Fibroblast of mammary gland (primary cell): ENCODE data around the gene SCYGR3.
"Not testable (repeated sequence)": the region's sequence is repeated elsewhere in the genome, so short reads cannot be mapped to it uniquely, and the experiment has no call there.

Experiments used
- DNase-seq: peaks from one replicate; pipeline ENCODE4 v3.0.0-alpha.2; 2010; ENCODE audit warnings: low read depth
- H3K4me3 ChIP-seq: 2 replicates; pipeline ENCODE4 v1.5.1; 2011; ENCODE audit warnings: low read depth, mild to moderate bottlenecking, low read length, moderate library complexity; ENCODE audit not compliant: control insufficient read depth
- CTCF ChIP-seq: conservative IDR thresholded peaks from 2 replicates; pipeline ENCODE4 v1.5.1; 2011; ENCODE audit warnings: low read depth, low read length, inconsistent platforms; ENCODE audit not compliant: control insufficient read depth, insufficient read depth

The SCYGR3 gene

DNA sequence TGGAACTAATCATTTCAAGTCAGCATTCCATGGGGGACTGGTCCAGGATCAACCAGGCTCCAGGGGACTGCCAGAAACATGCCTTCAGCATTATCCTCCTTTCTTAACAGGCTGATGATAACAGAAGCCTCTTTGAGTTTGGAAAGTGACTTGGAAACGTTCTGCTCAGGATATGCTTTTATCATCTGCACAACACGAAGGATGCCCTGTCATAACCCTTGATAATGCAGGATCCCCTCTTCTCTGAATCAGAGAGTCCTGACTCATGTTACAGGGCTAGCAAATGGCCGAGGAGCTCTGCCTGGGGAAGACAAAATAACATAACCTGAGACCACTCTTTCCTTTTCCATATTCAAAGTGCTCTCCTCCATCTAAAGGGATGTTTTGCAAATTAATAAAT lies 6.7 kb downstream of the SCYGR3 start:
- DNase-seq = no peak
- no peak overlapping the region for H3K4me3 ChIP-seq
- TF ChIP-seq CTCF = no peak

DNA sequence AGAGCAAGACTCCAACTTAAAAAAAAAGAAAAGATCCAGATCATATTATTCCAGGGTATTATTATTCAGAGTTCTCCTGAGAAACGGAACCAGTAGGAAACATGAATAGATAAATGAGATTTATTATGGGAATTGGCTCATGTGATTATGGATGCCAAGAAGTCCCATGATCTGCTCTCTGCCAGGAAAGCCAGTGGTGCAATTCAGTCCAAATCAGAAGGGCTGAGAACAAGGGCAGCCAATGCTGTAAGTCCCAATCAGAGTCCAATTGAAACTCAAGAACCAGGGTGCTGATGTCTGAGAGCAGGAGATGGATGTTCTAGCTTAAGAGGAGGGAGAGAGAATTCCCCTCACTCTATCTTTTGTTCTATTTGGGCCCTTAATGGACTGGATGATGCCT lies 8.2 kb downstream of the SCYGR3 start:
- no peak for TF ChIP-seq CTCF
- H3K4me3 ChIP-seq = no peak overlapping the region
- DNase-seq = peak; percentile 30

DNA sequence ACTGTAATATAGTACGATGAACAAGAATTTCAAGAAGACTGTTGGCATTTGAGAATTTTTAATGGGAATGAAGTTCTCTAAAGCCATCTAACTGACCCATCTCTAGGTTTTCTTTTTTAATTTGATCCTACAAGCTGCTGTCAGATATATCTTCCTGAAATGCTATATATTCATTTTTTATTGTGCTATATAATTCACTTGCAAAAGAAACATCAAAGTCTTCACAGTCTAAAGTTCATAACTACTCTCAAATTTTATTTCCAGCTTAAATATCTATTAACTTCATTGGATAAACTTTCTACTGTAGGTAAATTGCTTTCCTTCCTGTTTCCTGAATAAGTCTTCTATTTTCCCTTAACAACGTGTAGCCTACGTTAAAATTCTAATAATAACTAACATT lies 12.3 kb downstream of the SCYGR3 start:
- TF ChIP-seq CTCF = no peak
- no peak overlapping the region for H3K4me3 ChIP-seq
- DNase-seq = no peak

DNA sequence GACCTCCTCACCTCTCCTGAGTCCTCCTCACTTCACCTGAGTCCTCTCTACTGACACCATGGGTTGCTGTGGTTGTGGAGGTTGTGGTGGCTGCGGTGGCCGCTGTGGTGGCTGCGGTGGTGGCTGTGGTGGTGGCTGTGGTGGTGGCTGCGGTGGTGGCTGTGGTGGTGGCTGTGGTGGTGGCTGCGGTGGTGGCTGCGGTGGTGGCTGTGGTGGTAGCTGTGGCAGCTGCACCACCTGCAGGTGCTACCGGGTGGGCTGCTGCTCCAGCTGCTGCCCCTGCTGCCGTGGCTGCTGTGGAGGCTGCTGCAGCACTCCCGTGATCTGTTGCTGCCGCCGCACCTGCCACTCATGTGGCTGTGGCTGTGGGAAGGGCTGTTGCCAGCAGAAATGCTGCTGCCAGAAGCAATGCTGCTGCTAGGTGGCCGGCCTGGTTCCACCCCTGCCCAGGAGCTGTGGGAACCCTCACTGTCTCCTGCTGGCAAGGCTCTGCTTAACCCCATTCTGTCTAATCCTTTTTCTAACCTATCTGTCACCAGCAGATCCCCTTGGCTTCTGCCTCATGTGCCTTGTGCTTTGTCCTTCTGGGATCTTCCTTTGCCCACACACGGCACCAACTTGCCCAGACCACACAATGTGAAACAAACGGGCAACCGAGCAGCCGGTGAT lies 15.7 kb downstream of the SCYGR3 start, which contains the start of gene SCYGR2:
Gene SCYGR2 (plus strand): TSS at position 59 of the 669 bp plus-strand sequence. CDS start 0 bp downstream, at position 59.
- not testable (repeated sequence) for H3K4me3 ChIP-seq, DNase-seq

DNA sequence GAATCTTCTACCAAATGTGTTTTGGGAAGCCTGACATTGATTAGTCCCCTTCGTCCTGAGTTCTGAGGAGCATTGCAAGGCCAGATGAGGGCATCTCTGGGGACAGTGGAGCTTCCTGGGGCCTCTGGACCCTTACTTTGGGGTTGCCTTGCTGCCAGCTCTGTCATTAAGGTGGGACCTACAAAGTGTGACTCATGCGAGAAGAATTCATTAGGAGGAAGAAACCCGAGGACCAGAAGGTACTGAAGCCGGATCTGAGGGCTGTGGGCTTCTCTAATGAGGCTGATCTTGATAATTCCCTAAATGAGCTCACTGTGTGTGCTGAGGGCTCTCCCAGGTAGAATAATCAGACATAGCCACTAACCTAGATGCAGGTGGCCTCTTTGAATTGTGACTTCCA lies 16.6 kb downstream of the SCYGR3 start:
- H3K4me3 ChIP-seq = no peak overlapping the region
- no peak for DNase-seq
- no peak for TF ChIP-seq CTCF

DNA sequence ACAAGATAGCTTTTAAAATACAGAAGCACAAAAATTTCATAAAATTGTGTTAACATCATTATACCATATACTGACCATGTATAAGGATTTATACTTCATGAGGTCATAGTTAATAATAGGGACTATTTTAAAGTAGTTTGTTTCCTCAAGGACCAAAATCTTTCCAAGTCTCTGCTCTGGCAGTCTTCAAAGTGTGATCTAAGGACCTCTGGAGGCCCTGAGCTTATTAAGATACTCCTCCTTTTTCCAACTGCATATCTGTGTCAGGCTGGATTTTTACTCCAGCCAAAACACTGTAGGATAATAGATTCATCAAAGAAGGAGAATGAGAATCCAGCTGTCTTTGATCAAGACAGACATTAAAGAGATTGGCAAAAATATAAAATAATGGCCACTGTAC lies 17.6 kb downstream of the SCYGR3 start:
- no peak for DNase-seq
- TF ChIP-seq CTCF = no peak
- H3K4me3 ChIP-seq = no peak overlapping the region

DNA sequence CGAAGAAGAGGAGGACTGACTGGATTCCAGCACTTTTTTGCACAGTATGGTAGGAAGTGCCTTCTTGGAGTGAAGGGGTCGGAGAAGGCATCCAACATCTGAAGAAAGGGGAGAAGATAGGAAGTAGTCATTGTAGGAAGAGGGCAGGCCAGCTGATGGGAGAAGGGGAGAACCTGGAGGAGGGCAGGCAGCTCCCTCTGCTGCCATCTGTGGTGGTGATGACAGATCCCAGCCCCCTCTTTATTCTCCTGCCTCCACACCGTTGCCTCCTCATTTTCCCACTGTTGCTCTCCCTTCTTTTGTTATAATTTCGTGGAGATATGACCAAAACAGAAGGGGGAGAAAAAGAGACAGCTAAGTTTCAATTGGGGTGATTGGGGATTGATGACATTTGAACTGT lies 18.8 kb downstream of the SCYGR3 start:
- no peak overlapping the region for H3K4me3 ChIP-seq
- TF ChIP-seq CTCF = no peak
- no peak for DNase-seq
